ENCODE measurements around the gene BCAS4.
"Not testable (repeated sequence)": the region's sequence is repeated elsewhere in the genome, so short reads cannot be mapped to it uniquely, and the experiment has no call there.

Gene BCAS4, protein sequence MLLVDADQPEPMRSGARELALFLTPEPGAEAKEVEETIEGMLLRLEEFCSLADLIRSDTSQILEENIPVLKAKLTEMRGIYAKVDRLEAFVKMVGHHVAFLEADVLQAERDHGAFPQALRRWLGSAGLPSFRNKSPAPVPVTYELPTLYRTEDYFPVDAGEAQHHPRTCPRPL

DNA sequence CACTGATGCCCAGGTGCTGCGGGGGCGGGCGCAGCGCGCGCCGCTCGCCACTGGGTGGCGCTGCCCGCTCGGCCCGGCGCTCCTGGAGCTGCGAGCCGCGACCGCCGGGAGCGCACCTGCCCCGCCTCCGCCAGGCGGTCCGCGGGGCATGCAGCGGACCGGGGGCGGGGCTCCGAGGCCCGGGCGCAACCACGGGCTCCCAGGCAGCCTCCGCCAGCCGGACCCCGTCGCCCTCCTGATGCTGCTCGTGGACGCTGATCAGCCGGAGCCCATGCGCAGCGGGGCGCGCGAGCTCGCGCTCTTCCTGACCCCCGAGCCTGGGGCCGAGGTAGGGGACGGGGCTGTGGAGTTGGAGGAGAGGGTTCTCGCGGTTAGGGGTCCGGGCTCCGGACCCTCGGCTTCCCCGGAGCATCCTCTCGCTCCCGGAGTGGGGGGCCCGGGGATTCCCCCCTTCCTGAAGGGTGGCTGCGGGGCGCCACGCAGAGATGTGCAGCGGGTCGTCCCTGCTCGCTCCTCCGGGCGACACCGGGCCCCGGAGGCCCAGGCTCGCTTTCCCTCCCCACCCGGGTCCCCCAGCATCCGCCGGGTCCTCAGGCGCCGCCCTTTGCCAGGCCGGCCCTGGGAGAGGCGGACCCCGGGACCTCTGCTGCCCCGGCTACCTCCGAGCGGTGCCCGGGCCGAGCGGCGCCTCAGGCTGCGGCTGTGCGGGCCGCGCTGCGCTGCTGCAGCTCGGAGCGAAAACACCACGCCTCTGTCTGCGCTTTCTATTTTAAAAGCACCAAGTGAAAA is at the start of gene BCAS4:
TSS of gene BCAS4 (plus strand) at position 216 of the 789 bp plus-strand sequence. CDS start at position 239, 23 bp downstream.
- peak; percentile 91 for DNase-seq (ENCODE audit: low spot score)

DNA sequence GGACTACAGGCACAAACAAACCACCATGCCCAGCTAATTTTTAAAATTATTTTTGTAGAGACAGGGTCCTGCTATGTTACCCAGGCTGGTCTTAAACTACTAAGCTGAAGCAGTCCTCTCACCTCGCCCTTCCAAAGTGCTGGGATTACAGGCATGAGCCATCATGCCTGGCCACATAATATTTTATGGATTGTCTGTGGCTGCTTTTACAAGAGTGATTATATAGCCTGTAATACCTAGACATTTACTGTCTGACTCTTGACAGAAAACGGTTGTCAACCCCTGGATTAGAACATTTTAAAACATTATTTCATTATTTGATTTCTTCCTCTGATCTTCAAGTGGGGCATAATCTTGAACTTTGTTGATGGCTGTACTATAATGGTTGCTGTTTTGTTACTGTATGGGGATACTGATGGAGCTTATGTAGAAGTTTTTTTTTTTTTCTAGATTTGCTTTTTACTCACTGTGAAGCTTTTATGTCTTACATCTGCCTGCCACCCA is 49.2 kb upstream of the BCAS4 start:
- no peak for DNase-seq (ENCODE audit: low spot score)

DNA sequence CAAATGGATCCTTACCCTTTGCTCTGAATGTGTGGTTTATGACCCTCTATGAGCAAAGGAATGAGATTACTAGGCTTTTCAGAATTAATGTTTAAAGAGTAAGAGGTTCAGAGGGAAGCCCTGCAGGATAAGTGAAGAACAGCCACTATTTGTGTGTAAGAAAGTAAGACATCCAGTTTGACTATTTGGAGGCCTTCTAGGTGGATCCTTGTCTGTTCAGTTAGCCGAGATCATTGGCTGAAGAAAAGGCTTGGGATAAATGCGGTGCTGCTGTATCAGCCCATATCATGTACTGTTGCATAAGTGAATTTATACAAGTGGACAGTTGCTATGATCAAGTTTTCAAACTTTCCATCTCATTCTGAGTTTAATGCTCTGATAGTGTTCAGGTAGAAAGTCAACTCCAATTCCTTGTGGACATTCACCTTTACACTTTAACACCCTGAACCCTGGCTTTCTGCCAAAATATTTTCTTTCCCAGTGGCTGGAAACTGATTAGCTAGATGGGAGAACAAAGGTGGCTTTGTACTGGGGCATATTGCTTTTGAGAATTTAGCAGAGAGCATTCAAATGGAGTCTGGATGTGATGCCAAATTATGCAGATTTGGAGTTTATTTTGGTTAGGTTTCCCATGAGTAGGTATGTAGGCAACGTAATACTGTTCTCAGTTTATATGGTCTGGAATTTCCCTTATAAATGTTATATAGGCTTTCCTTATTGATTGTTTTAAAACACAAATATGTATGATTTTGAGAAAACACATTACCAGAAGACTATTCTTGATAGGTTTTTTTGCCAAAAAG is 48.5 kb upstream of the BCAS4 start:
- peak; percentile 73 for DNase-seq (ENCODE audit: low spot score)

DNA sequence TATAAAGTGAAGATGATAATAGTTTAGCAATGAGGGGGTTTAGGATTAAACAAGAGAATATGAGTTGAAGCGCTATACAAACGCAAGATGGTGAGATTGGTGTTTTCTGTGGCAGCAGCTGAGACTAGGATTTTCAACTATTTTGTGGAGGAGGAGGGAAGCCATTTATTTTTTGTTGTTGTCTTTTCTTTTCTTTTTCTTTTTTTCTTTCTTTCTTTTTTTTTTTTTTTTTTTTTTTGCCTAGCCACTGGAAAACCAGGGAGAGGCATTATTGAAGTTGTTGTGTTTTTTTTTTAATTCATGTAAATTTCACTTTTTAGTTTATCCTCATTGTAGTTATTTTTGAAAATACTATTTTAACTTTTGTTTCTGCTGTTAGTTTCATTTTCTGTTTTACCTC is 47.6 kb upstream of the BCAS4 start:
- DNase-seq (ENCODE audit: low spot score), result no peak

DNA sequence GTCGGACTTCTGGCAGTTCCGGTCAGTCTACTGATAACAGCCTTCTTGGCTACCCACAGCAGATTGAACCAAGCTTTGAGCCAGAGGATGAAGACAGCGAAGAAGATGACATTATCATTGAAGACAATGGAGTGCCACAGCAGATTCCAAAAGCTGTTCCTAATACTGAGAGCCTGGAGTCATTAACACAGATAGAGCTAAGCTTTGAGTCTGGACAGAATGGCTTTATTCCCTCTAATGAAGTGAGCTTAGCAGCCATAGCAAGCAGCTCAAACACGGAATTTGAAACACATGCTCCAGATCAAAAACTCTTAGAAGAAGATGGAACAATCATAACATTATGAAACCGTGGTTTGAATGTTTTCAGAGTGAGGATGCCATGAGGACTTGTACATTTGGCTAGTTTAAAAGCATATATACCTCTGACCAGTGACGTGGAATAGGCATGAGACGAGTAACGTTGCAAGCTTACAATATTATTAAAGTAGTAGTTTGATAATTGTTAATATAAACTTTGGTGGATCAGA is 44.7 kb upstream of the BCAS4 start:
- DNase-seq (ENCODE audit: low spot score), result no peak

DNA sequence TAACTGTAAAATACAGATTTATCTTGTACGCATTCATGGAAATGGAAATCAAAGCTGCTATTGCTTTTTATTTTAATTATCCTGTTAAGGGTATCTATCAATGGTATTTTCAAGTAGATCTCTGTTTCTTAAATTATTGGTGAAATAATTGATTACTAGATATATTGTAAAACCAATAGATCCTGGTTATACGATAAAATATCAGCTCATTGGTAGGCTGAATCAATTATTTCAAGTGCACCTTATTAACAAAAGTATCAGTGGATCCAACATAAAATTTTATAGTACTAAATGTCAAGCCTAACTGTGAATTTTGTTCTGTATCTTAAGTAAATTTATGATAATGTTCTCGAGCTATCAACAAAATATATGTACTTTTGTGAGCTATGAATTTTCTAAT is 41.7 kb upstream of the BCAS4 start:
- no peak for DNase-seq (ENCODE audit: low spot score)

DNA sequence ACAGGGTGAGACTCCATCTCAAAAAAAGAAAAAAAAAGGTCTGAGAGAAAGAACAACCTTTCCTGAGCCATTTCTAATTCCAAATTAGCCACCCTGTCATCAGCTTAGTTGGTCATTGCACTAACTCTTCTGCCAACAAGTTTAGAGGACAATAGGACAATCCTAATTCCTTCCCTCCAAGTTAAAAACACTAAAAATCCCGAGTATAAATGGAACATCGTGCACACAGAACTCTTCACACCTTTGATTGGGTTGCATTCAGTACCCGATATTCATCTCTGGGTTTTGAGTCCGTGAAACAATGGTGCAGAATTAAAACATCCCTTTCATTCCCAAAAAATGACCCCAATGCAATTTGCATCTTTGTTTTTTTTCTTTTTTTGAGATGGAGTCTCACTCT is 40.4 kb upstream of the BCAS4 start:
- DNase-seq (ENCODE audit: low spot score), result no peak

DNA sequence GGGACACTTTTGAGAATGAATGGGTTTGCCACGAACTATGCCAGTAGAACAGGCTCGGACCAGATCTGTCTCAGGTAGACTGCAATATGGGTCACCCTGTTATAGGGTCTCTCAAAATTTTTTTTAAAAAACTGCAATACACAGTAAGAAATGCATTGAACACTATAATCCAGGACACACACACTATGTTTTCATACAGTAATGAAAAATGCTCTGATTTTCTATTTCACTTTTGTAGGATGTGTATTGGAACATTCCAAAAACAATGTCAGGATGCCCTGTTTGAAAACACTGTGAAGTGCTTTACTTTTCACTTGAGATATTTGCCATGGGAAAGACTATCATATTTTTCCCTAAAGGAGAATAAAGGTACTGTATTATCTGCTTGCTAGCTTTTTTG is 38.4 kb upstream of the BCAS4 start:
- DNase-seq (ENCODE audit: low spot score), result no peak

DNA sequence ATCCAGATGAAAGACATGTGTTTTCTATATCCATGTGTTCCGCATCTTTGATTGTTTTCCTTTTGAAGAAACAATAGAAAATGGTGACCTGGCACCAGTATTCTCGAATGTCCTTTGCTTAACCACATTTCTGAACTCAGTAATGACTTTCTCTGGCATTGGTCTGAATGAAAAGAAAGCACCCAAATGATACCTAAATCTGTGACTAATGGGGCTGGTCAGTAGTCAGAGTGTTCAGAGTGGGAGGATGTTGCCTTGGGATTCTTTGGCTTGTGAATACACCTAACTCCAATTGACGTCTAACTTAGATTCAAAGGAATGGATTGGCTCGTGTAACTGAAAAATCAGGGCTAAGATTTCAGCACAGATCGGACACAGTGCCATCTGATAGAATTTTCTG is 36.4 kb upstream of the BCAS4 start:
- no peak for DNase-seq (ENCODE audit: low spot score)

DNA sequence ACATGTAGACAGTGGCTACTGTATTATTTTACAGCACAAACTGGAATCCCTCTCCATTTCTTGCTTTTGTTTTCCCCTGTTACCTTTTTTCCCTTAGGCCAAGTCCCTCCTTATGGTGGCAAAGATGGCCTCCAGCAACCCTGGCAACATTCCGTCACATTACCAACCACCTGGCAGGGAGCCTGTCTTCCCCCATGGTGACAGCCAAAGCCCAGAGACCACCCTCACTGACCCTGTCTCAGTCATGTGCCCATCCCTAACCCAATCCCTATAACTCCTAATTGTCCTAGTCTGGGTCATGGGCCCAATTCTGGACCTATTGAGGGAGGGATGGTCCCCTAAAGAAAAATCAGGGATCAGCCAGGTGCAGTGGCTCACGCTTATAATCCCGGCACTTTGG is 35.9 kb upstream of the BCAS4 start:
- DNase-seq (ENCODE audit: low spot score), result no peak

DNA sequence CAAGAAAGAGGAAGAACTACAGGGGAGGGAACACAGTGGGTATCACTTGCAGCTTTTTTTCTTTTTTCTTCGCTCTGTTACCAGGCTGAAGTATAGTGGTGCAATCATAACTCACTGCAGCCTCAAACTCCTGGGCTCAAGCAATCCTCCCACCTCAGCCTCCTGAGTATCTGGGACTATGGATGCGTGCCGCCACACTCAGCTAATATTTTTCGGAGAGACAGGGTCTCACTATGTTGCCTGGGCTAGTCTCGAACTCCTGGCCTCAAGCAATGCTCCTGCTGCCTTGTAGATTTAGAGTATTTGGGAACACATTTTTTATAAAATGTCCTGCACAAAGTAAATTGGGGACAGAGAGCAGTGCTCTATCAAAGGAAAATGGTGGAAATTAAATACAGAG is 35.2 kb upstream of the BCAS4 start:
- no peak for DNase-seq (ENCODE audit: low spot score)

DNA sequence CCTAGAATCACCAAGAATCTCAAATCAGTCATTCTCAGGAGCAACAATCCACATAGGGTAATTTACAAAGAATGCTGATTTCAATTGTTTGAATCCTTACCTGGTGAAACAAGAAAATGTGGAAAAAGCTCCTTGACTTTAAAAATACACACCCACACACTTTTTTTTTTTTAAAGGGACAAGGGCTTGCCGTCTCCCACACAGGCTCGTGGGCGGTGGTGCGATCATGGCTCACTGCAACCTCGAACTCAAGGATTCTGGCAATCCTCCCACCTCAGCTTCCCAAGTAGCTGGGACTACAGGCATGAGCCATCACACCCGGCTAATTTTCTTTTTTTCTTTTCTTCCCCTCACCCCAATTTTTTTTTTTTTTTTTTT is 32.8 kb upstream of the BCAS4 start:
- no peak for DNase-seq (ENCODE audit: low spot score)

DNA sequence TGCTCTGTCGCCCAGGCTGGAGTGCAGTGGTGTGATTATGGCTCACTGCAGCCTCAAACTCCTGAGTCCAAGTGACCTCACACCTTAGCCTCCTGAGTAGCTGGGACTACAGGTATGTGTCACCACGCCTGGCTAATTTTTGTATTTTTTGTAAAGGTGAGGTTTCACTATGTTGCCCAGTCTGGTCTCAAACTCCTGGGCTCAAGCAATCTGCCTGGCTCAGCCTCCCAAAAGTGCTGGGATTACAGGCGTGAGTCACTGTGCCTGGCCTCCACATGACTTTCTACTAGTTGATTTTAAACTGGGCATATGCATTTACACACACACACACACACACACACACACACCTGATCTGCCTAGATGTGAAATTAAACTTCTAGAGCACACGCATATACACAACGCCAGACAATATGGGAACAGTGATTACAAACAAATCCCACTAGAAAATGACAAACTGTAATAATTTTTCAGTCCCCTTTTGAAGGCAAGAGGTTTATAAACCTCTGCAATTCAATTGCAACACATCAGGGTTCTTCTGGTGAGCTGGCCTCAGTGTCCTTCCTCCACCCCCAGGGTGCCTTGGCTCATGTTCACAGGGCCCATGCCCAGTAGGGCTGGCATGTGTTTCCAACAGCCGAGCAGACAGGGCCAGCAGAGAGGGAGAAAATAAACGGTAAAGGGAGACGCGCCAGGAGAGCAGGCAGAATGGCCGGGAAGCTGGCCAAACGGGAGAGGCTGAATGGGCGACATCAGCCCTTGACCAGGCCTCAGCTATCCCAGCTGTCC is 32.2 kb upstream of the BCAS4 start:
- DNase-seq (ENCODE audit: low spot score), result no peak

DNA sequence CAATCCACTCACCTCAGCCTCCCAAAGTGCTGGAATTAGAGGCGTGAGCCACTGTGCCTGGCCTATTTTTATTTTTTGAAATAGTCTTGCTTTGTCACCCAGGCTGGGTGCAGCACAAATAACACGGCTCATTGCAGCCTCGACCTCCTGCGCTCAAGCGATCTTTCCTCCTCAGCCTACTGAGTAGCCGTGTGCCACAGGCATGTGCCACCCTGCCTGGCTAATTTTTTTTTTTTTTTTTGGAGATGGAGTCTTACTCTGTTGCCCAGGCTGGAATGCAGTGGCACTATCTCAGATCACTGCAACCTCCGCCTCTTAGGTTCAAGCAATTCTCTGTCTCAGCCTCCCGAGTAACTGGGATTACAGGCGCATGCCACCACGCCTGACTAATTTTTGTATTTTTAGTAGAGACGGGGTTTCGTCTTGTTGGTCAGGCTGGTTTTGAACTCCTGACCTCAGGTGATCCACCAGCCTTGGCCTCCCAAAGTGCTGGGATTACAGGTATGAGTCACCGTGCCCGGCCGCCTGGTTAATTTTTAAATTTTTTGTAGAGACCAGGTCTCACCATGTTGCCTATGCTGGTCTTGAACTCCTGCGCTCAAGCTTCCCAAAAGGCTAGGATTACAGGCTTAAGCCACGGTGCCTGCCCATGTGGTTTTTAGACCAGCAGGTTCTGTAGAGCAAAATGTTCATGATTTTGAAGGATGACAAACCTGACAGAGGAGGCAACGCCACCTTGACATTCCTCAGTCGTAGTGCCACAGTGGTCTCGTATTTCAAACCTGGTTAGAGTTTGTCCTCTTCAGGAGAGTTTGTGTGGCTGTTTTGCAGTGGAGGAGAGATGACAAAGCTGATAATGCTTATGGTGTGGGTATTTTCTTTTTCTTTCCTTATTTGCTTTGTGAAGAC is 31.1 kb upstream of the BCAS4 start:
- DNase-seq (ENCODE audit: low spot score), result peak; percentile 49

DNA sequence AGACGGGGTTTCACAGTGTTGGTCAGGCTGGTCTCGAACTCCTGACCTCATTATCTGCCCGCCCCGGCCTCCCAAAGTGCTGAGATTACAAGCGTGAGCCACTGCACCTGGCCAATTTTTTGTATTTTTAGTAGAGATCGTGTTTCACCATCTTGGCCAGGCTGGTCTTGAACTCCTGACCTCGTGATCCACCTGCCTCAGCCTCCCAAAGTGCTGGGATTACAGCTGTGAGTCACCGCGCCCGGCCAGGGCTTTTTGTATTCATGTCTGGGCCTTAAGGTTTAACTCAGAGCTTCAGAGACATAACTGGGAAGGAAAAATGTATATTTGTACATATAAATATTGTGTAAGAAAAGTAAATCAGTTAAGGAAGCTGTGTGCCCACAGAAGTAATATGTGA is 29.6 kb upstream of the BCAS4 start:
- DNase-seq (ENCODE audit: low spot score), result not testable (repeated sequence)

DNA sequence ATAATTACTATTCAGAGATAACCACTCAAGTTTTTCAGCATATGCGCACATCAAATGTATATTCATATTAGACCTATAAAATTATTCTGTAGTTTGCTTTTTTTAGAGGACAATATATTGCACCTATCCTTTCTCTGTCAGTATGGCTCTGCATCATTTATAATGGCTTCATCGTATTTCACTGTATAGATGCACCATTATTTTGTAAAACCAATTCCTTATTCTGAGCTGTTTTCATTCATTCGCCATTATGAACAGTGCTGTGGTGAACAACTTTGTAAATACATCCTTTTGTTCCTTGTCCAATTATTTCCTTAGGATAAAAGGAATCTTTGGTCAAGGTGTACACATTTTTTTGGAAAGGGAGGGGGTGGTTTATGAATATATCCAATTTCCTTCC is 29.2 kb upstream of the BCAS4 start:
- DNase-seq (ENCODE audit: low spot score), result no peak

DNA sequence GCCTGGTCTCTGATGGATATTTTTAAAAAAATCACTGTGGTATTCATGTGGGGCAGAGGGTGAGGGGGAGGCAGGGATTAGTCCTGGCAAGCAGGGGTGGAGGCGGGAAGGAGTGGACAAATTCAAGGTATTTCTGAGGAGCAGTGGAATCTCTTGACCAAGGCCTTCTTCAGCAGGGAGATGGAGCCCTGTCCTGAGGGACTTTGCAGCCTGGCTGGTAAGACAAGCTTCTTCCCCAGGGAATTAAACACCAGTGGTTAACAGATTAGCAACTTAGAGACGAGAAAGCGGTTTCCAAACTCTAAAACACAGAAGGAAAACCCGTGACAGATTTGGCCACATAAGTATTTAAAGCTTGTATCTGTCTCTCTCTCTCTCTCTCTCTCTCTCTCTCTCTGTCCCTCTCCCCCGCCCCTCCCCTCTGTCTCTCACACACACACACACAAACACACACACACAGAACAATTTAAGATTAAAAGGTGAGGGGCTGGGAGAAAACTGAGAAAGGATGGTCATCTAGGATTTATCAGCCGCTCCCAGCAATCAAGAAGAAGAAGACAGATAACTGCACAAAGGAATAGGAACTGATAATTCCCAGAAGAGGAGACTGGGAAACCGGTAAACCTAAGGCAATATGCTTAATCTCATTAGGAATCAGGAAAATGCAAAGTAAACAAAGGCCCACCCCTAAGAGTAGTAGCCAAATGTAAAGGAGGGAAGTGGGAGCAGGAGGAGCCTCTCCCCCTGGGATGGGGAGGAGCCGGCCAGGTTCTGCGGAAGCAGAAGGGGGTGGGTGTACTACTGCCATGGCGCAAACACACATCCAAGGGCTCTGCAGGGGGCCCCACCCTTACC is 27.7 kb upstream of the BCAS4 start:
- DNase-seq (ENCODE audit: low spot score), result not testable (repeated sequence)

DNA sequence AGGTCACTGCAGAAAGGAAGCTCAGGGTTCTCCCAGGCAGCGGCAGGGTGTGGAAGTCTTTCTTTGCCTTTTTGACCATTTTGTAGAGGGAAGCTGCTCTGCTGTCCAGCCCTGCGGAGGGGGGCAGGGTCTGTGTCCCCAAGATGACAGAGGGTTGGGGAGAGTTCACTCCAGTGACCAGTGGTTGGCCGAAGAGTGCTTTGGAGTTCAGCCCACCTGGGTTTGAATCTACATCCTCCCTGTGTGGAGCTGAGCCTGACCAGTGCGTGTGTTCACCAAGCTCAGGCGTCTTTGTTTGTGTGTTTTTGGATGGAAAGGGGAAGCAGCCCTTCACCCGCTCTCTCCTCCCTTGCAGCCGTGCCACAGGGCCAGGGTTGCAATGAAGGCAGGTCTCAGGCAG is 25.9 kb upstream of the BCAS4 start:
- not testable (repeated sequence) for DNase-seq (ENCODE audit: low spot score)

DNA sequence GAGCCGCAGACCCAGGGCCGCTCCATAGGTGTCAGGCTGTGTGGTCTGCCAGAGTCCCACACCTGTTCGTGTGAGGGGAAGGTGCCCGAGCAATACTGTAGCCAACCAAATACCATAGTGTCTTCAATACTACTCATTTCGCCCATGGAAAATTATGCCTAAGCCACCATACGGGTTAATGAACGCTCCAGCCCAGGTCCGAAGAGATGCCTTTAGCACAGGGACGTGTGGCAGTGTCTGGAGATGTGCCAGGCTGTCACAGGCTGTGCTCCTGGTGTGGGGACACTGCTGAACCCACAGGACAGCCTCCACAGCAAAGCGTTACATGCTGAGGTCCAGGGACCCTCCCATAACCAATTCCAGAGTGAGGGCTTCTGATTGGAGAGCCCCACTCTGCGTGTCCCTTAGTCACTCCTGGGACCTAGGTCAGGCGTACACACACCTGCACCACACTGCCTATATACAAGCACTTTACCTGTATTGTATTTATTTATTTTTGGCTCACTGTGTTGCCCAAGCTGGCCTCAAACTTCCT is 25.2 kb upstream of the BCAS4 start:
- DNase-seq (ENCODE audit: low spot score), result not testable (repeated sequence)
